Activated naive CD8-positive, alpha-beta T cell treated with anti-CD3 and anti-CD28 coated beads for 36 hours (primary cell): ENCODE measurements around the gene PSMD4. TPM values are rescaled to one million over a fixed set of nuclear protein-coding genes. Genes with fewer than 3 reads are reported as not detected.
A peak's percentile ranks its signal among the peaks of the same experiment; 100 is the strongest.
"Not testable (repeated sequence)": the region's sequence is repeated elsewhere in the genome, so short reads cannot be mapped to it uniquely, and the experiment has no call there.

ENCODE experiments used
- DNase-seq: peaks from one replicate; pipeline ENCODE4 v3.0.0; 2021
- H3K27ac Mint-ChIP-seq: one replicate; pipeline ENCODE4 v1.8.0; 2022; ENCODE audit warnings: mild to moderate bottlenecking, moderate library complexity, mixed read lengths
- H3K27me3 Mint-ChIP-seq: one replicate; pipeline ENCODE4 v1.8.0; 2022; ENCODE audit warnings: mild to moderate bottlenecking, mixed read lengths
- H3K36me3 Mint-ChIP-seq: one replicate; pipeline ENCODE4 v1.8.0; 2021; ENCODE audit warnings: mild to moderate bottlenecking, mixed read lengths
- H3K4me1 Mint-ChIP-seq: one replicate; pipeline ENCODE4 v1.8.0; 2021; ENCODE audit warnings: mixed read lengths
- H3K4me3 Mint-ChIP-seq: one replicate; pipeline ENCODE4 v1.8.0; 2022; ENCODE audit warnings: mild to moderate bottlenecking, moderate library complexity, mixed read lengths
- H3K9me3 Mint-ChIP-seq: one replicate; pipeline ENCODE4 v1.8.0; 2022; ENCODE audit warnings: mixed read lengths
- total RNA-seq, 2 experiments: library from RNA; stranded (reverse); gene quantifications; one replicate each; pipeline ENCODE4 v1.2.3, GENCODE V29; 2021

Gene PSMD4
- total RNA-seq = 100 to 1,000 TPM; 217 to 249 TPM

- no peaks in the 10 kb centered on the region for H3K27me3 Mint-ChIP-seq
- DNase-seq = peak; percentile 92
- peak within 1 kb of the TSS; percentile 95 for H3K4me3 Mint-ChIP-seq
- H3K9me3 Mint-ChIP-seq = no peaks in the 10 kb centered on the region
- H3K27ac Mint-ChIP-seq = peak within 1 kb of the TSS; percentile 91
- H3K36me3 Mint-ChIP-seq = peaks cover 10% of the 10 kb centered on the region
- H3K4me1 Mint-ChIP-seq = peaks cover 21% of the 10 kb centered on the region
Observed at GRCh38 chr1:151254217-151255213, at the start of gene PSMD4. Gene PSMD4 (plus strand): TSS chr1:151254734. CDS start chr1:151254783, 49 bp downstream.

DNA sequence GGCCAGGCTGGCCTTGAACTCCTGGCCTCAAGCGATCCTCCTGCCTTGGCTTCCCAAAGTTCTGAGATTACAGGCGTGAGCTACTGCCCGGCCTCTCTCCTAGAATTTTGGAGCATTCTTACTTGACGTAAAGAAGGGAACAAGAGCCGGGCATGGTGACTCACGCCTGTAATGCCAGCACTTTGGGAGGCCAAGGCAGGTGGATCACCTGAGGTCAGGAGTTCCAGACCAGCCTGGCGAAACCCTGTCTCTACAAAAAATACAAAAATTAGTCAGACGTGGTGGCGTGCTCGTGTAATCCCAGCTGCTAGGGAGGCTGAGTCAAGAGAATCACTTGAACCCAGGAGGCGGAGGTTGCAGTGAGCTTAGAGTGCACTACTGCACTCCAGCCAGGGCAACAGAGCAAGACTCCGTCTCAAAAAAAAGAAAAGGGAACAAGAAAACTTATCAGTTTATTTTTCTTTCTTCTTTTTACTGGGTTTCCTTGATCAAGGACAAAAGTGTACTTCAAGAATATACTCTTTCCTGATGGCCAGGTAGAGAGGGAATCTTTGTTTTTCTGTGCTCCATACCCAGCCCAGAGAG is 49.1 kb upstream of the PSMD4 start:
- H3K4me3 Mint-ChIP-seq, H3K9me3 Mint-ChIP-seq, DNase-seq, H3K27ac Mint-ChIP-seq, H3K27me3 Mint-ChIP-seq: not testable (repeated sequence)
- H3K36me3 Mint-ChIP-seq = peaks cover 17% of the 10 kb centered on the region
- H3K4me1 Mint-ChIP-seq = peaks cover 27% of the 10 kb centered on the region

DNA sequence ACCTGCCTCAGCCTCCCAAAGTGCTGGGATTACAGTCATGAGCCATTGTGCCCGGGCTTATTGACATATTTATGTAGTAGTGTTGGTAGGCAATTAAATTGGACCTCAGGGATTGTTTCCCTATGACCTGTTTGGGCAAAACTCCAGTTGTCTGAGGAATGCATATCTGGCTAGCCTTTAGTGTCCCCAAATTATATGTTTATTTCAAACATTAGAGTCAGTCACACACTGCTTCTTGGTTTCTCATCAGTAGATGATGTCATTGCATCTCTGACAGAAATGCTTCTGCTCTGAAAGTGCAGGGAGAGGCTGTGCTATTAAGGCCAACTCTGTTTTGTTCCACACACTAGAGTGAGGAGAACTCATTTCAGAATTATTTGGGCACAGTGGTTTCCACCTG is 43.7 kb upstream of the PSMD4 start:
- Mint-ChIP-seq H3K4me3 (no peak overlapping the region), H3K27ac (no peak overlapping the region)

GRCh38 chr1:151211972-151212705 is 42.4 kb upstream of the PSMD4 start:
- Mint-ChIP-seq H3K36me3 (peaks cover 17% of the 10 kb centered on the region), H3K9me3 (no peaks in the 10 kb centered on the region), H3K4me1 (peaks cover 21% of the 10 kb centered on the region), H3K27ac (peak overlapping the region; percentile 76), H3K4me3 (no peak overlapping the region), H3K27me3 (no peaks in the 10 kb centered on the region)
- no peak for DNase-seq

More for the DNA sequence above, 43.7 kb upstream of the PSMD4 start:
- H3K9me3 Mint-ChIP-seq = no peaks in the 10 kb centered on the region
- H3K27me3 Mint-ChIP-seq = no peaks in the 10 kb centered on the region
- DNase-seq = no peak
- peaks cover 18% of the 10 kb centered on the region for H3K36me3 Mint-ChIP-seq
- H3K4me1 Mint-ChIP-seq = peaks cover 19% of the 10 kb centered on the region

DNA sequence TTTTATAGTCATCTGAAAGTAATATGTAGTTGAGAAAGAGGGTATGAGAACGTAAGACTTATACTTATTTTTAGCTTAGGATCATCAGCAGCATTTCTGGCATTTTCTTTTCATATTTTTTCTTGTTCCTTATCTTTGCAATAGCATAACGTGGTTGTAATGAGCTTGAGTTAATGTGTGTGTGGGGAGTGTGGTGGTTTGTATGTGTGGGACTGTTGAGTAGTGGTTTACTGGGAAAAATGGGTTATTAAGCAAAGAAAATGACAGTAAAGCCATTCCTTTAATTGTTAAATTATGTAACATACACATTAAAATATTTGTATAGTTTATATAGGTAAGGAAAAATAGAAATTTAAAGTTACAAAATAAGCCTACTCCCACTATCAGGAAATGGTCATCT is 41.0 kb upstream of the PSMD4 start:
- Mint-ChIP-seq H3K27ac (no peak overlapping the region), H3K4me3 (no peak overlapping the region), H3K9me3 (no peaks in the 10 kb centered on the region), H3K27me3 (no peaks in the 10 kb centered on the region), H3K4me1 (peaks cover 22% of the 10 kb centered on the region), H3K36me3 (peaks cover 20% of the 10 kb centered on the region)
- no peak for DNase-seq

DNA sequence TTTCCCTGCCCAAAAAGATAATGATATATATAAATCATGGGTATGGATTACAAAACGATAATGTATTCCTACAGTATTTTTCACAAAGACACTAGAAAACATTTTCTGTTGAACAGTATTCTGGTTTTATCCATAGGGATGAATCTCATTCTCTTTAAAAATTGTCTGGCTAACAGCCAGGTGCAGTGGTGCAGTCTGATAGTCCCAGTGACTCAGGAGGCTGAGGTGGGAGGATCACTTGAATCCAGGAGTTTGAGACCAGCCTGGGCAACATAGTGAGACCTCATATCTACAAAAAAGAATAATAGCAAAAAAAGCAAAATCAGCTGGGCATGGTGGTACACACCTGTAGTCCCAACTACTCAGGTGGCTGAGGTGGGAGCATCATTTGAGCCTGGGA is 32.9 kb upstream of the PSMD4 start:
- Mint-ChIP-seq H3K27ac (no peak overlapping the region), H3K4me1 (peaks cover 3% of the 10 kb centered on the region), H3K27me3 (no peaks in the 10 kb centered on the region), H3K36me3 (peaks cover 7% of the 10 kb centered on the region), H3K9me3 (no peaks in the 10 kb centered on the region), H3K4me3 (no peak overlapping the region)
- DNase-seq = no peak

GRCh38 chr1:151222130-151222529 is 32.4 kb upstream of the PSMD4 start:
- peaks cover 7% of the 10 kb centered on the region for H3K36me3 Mint-ChIP-seq
- H3K4me3 Mint-ChIP-seq = no peak overlapping the region
- H3K27ac Mint-ChIP-seq = no peak overlapping the region
- DNase-seq = no peak
- H3K27me3 Mint-ChIP-seq = no peaks in the 10 kb centered on the region
- H3K9me3 Mint-ChIP-seq = no peaks in the 10 kb centered on the region
- peaks cover 1% of the 10 kb centered on the region for H3K4me1 Mint-ChIP-seq

GRCh38 chr1:151235235-151235634 is 19.3 kb upstream of the PSMD4 start:
- Mint-ChIP-seq H3K4me1 (peaks cover 5% of the 10 kb centered on the region), H3K9me3 (no peaks in the 10 kb centered on the region), H3K36me3 (peaks cover 24% of the 10 kb centered on the region), H3K27me3 (no peaks in the 10 kb centered on the region), H3K4me3 (no peak overlapping the region), H3K27ac (no peak overlapping the region)
- no peak for DNase-seq

DNA sequence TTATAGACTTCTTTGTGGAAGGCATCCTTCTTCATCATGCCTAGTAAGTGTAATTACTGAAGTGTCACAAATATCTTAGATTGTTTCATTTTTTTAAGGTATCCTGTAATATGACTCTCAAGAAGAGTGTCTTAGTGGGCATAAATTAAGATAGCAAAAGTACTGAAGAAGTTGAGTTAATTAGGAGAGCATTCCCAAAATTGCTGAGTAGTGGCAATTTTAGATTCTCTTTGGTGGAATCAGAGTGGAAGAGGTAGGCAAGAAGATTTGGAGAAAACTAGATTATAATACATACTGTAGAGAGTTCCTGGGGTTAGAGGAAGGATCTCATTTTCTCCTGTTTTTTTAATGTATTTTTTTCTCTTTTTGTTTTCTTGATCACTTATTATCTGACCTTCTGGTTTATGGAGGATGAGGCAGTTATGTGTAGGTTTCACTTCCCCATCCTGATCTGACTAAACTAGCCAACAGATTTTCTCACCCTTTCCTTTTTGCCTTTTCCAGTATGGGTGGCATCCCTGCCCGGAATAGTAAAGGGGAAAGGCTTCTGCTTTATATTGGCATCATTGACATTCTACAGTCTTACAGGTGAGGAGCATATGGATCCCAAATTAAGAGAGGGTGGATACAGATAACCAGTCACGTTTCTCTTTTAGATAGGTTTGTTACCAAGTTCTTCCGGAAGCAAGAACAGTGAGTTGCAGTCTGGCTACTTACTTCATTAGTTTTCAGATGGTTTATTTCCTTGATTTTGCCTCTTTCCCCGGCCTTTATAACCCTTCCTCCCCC is 16.7 kb upstream of the PSMD4 start:
- no peaks in the 10 kb centered on the region for H3K9me3 Mint-ChIP-seq
- H3K4me3 Mint-ChIP-seq = no peak overlapping the region
- H3K27me3 Mint-ChIP-seq = no peaks in the 10 kb centered on the region
- peaks cover 5% of the 10 kb centered on the region for H3K4me1 Mint-ChIP-seq
- H3K27ac Mint-ChIP-seq = peak overlapping the region; percentile 18
- DNase-seq = no peak
- H3K36me3 Mint-ChIP-seq = peaks cover 19% of the 10 kb centered on the region

- Mint-ChIP-seq H3K9me3 (no peaks in the 10 kb centered on the region), H3K27ac (no peak overlapping the region), H3K36me3 (peaks cover 19% of the 10 kb centered on the region), H3K4me3 (no peak overlapping the region), H3K4me1 (peaks cover 5% of the 10 kb centered on the region), H3K27me3 (no peaks in the 10 kb centered on the region)
- no peak for DNase-seq
Observed at GRCh38 chr1:151238467-151238739, 16.1 kb upstream of the PSMD4 start.

GRCh38 chr1:151242442-151242841 is 12.1 kb upstream of the PSMD4 start:
- Mint-ChIP-seq H3K36me3 (peaks cover 28% of the 10 kb centered on the region), H3K9me3 (no peaks in the 10 kb centered on the region), H3K4me1 (peaks cover 2% of the 10 kb centered on the region), H3K27ac (peak overlapping the region; percentile 34), H3K4me3 (no peak overlapping the region), H3K27me3 (no peaks in the 10 kb centered on the region)
- DNase-seq = no peak

GRCh38 chr1:151243683-151244216 is 10.8 kb upstream of the PSMD4 start:
- Mint-ChIP-seq H3K27ac (peak overlapping the region; percentile 54), H3K4me3 (no peak overlapping the region), H3K36me3 (peaks cover 31% of the 10 kb centered on the region)

GRCh38 chr1:151246786-151247185 is 7.7 kb upstream of the PSMD4 start:
- peaks cover 32% of the 10 kb centered on the region for H3K36me3 Mint-ChIP-seq
- H3K4me3 Mint-ChIP-seq = no peak overlapping the region
- H3K4me1 Mint-ChIP-seq = peaks cover 2% of the 10 kb centered on the region

More at GRCh38 chr1:151243683-151244216, 10.8 kb upstream of the PSMD4 start:
- Mint-ChIP-seq H3K9me3 (no peaks in the 10 kb centered on the region), H3K27me3 (no peaks in the 10 kb centered on the region), H3K4me1 (no peaks in the 10 kb centered on the region)
- DNase-seq = no peak

GRCh38 chr1:151251656-151252470 is 2.7 kb upstream of the PSMD4 start:
- Mint-ChIP-seq H3K4me3 (no peak overlapping the region), H3K9me3 (no peaks in the 10 kb centered on the region), H3K27me3 (no peaks in the 10 kb centered on the region), H3K4me1 (peaks cover 14% of the 10 kb centered on the region), H3K27ac (no peak overlapping the region), H3K36me3 (peaks cover 16% of the 10 kb centered on the region)
- peak; percentile 37 for DNase-seq

More at GRCh38 chr1:151246786-151247185, 7.7 kb upstream of the PSMD4 start:
- no peak for DNase-seq
- H3K9me3 Mint-ChIP-seq = no peaks in the 10 kb centered on the region
- H3K27me3 Mint-ChIP-seq = no peaks in the 10 kb centered on the region
- H3K27ac Mint-ChIP-seq = no peak overlapping the region
